ENCODE results near the gene ENTPD6.
"Not testable (repeated sequence)": the region's sequence is repeated elsewhere in the genome, so short reads cannot be mapped to it uniquely, and the experiment has no call there.

Gene ENTPD6

GRCh38 chr20:25257130-25257529 lies 61.6 kb downstream of the ENTPD6 start:
- DNase-seq (ENCODE audit: low spot score) = no peak

GRCh38 chr20:25257756-25258475 lies 62.4 kb downstream of the ENTPD6 start:
- DNase-seq (ENCODE audit: low spot score) = no peak

GRCh38 chr20:25258476-25258805 lies 62.9 kb downstream of the ENTPD6 start:
- DNase-seq (ENCODE audit: low spot score) = no peak

- no peak for DNase-seq (ENCODE audit: low spot score)
These were observed 63.3 kb downstream of the ENTPD6 start for GRCh38 chr20:25258828-25259227.

- no peak for DNase-seq (ENCODE audit: low spot score)
These were observed 63.8 kb downstream of the ENTPD6 start for GRCh38 chr20:25259358-25259757.

- no peak for DNase-seq (ENCODE audit: low spot score)
These were observed 64.3 kb downstream of the ENTPD6 start for GRCh38 chr20:25259788-25260254.

GRCh38 chr20:25260770-25261437 lies 65.4 kb downstream of the ENTPD6 start:
- not testable (repeated sequence) for DNase-seq (ENCODE audit: low spot score)

- no peak for DNase-seq (ENCODE audit: low spot score)
These were observed 73.7 kb downstream of the ENTPD6 start for GRCh38 chr20:25269057-25269832.

GRCh38 chr20:25269833-25270170 lies 74.3 kb downstream of the ENTPD6 start:
- DNase-seq (ENCODE audit: low spot score) = no peak

- no peak for DNase-seq (ENCODE audit: low spot score)
These were observed 75.3 kb downstream of the ENTPD6 start for GRCh38 chr20:25270829-25271251.

GRCh38 chr20:25271486-25272222 lies 76.1 kb downstream of the ENTPD6 start:
- DNase-seq (ENCODE audit: low spot score) = no peak

- DNase-seq (ENCODE audit: low spot score) = no peak
These were observed 76.9 kb downstream of the ENTPD6 start for GRCh38 chr20:25272223-25273000.

- no peak for DNase-seq (ENCODE audit: low spot score)
These were observed 77.5 kb downstream of the ENTPD6 start for GRCh38 chr20:25273046-25273445.

- DNase-seq (ENCODE audit: low spot score) = peak; percentile 75
These were observed 78.2 kb downstream of the ENTPD6 start for GRCh38 chr20:25273541-25274358.

GRCh38 chr20:25274481-25274880 lies 79.0 kb downstream of the ENTPD6 start:
- DNase-seq (ENCODE audit: low spot score) = no peak

- DNase-seq (ENCODE audit: low spot score) = no peak
These were observed 79.6 kb downstream of the ENTPD6 start for GRCh38 chr20:25274891-25275812.

GRCh38 chr20:25275813-25276532 lies 80.5 kb downstream of the ENTPD6 start:
- no peak for DNase-seq (ENCODE audit: low spot score)

All from Ammon's horn (tissue), 1 donor.